ENCODE measurements around the gene TMEM145. TPM values are rescaled to one million over a fixed set of nuclear protein-coding genes. Genes with fewer than 3 reads are reported as not detected.

Gene TMEM145
- total RNA-seq, 4 donors from 2014 or later: not detected

- TF ChIP-seq CTCF (IDR thresholded peaks at IDR 0.05; ENCODE audit: low read depth): no peak
These were observed 29.0 kb upstream of the TMEM145 start for GRCh38 chr19:42284066-42284501.

GRCh38 chr19:42284591-42285341 lies 28.3 kb upstream of the TMEM145 start:
- no peak for TF ChIP-seq CTCF (IDR thresholded peaks at IDR 0.05; ENCODE audit: low read depth)

GRCh38 chr19:42285541-42285941 lies 27.6 kb upstream of the TMEM145 start:
- no peak for TF ChIP-seq CTCF (IDR thresholded peaks at IDR 0.05; ENCODE audit: low read depth)

- TF ChIP-seq CTCF (IDR thresholded peaks at IDR 0.05; ENCODE audit: low read depth): no peak
These were observed 27.1 kb upstream of the TMEM145 start for GRCh38 chr19:42285988-42286348.

GRCh38 chr19:42286349-42287016 lies 26.6 kb upstream of the TMEM145 start:
- TF ChIP-seq CTCF (IDR thresholded peaks at IDR 0.05; ENCODE audit: low read depth): no peak

GRCh38 chr19:42287017-42287826 lies 25.9 kb upstream of the TMEM145 start:
- no peak for TF ChIP-seq CTCF (IDR thresholded peaks at IDR 0.05; ENCODE audit: low read depth)

- TF ChIP-seq CTCF (IDR thresholded peaks at IDR 0.05; ENCODE audit: low read depth): no peak
These were observed 25.3 kb upstream of the TMEM145 start for GRCh38 chr19:42287827-42288107.

Data from subcutaneous adipose tissue (tissue), 4 donors.